ENCODE results near the gene ANKRD17.
A peak's percentile ranks its signal among the peaks of the same experiment; 100 is the strongest.

The ANKRD17 gene

GRCh38 chr4:73129319-73129718, 129.3 kb downstream of the ANKRD17 start:
- H4K20me1 ChIP-seq (ENCODE audit: insufficient read depth, low read length), result no peaks in the 10 kb centered on the region
- H3K9ac ChIP-seq (ENCODE audit: low read length), result no peak overlapping the region
- H3K4me3 ChIP-seq (ENCODE audit: low read length), result no peak overlapping the region
- peaks cover 15% of the 10 kb centered on the region; the same call in 1 of the 2 replicates for H3K36me3 ChIP-seq (replicated peaks; ENCODE audit: insufficient read depth, low read length)
- DNase-seq, result no peak
- H3K9me2 ChIP-seq (replicated peaks; ENCODE audit: insufficient read depth, low read length), result no peaks in the 10 kb centered on the region
- no peaks in the 10 kb centered on the region for H3K4me1 ChIP-seq (ENCODE audit: low read length)
- H2AFZ ChIP-seq (ENCODE audit: low read length), result no peak overlapping the region
- TF ChIP-seq EZH2 (optimal IDR thresholded peaks at IDR 0.05; ENCODE audit: low read depth, low read length), result no peak
- TF ChIP-seq EZH2phosphoT487 (IDR thresholded peaks at IDR 0.05; ENCODE audit: low read length), result no peak
- TF ChIP-seq, protein P1, sequence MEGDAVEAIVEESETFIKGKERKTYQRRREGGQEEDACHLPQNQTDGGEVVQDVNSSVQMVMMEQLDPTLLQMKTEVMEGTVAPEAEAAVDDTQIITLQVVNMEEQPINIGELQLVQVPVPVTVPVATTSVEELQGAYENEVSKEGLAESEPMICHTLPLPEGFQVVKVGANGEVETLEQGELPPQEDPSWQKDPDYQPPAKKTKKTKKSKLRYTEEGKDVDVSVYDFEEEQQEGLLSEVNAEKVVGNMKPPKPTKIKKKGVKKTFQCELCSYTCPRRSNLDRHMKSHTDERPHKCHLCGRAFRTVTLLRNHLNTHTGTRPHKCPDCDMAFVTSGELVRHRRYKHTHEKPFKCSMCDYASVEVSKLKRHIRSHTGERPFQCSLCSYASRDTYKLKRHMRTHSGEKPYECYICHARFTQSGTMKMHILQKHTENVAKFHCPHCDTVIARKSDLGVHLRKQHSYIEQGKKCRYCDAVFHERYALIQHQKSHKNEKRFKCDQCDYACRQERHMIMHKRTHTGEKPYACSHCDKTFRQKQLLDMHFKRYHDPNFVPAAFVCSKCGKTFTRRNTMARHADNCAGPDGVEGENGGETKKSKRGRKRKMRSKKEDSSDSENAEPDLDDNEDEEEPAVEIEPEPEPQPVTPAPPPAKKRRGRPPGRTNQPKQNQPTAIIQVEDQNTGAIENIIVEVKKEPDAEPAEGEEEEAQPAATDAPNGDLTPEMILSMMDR (IDR thresholded peaks at IDR 0.05; ENCODE audit: low read length), result no peak
- H3K27ac ChIP-seq (ENCODE audit: low read length), result no peak overlapping the region
- H3F3A ChIP-seq (ENCODE audit: insufficient read depth, low read length), result no peaks in the 10 kb centered on the region
- peaks cover 10% of the 10 kb centered on the region; the same call in 1 of the 2 replicates for H3K79me2 ChIP-seq (ENCODE audit: low read length)
- H3K9me3 ChIP-seq (replicated peaks; ENCODE audit: insufficient read depth, low read length), result no peaks in the 10 kb centered on the region
- H3K4me2 ChIP-seq (ENCODE audit: low read depth, low read length), result no peak overlapping the region
- H3K27me3 ChIP-seq (replicated peaks; ENCODE audit: insufficient read depth, low read length), result no peaks in the 10 kb centered on the region

- Histone ChIP-seq H3K27ac (ENCODE audit: low read length) (no peak overlapping the region), H3K36me3 (replicated peaks; ENCODE audit: insufficient read depth, low read length) (0 out of 2 replicates have a peak, but pooled peaks cover 16% of the 10 kb centered on the region), H3F3A (ENCODE audit: insufficient read depth, low read length) (no peaks in the 10 kb centered on the region), H3K27me3 (replicated peaks; ENCODE audit: insufficient read depth, low read length) (no peaks in the 10 kb centered on the region), H3K9me3 (replicated peaks; ENCODE audit: insufficient read depth, low read length) (no peaks in the 10 kb centered on the region), H4K20me1 (ENCODE audit: insufficient read depth, low read length) (no peaks in the 10 kb centered on the region), H3K4me2 (ENCODE audit: low read depth, low read length) (no peak overlapping the region), H3K9me2 (replicated peaks; ENCODE audit: insufficient read depth, low read length) (no peaks in the 10 kb centered on the region), H3K9ac (ENCODE audit: low read length) (no peak overlapping the region), H2AFZ (ENCODE audit: low read length) (no peak overlapping the region), H3K4me1 (ENCODE audit: low read length) (no peaks in the 10 kb centered on the region), H3K4me3 (ENCODE audit: low read length) (no peak overlapping the region), H3K79me2 (ENCODE audit: low read length) (peaks cover 7% of the 10 kb centered on the region; the same call in 1 of the 2 replicates)
- TF ChIP-seq EZH2 (optimal IDR thresholded peaks at IDR 0.05; ENCODE audit: low read depth, low read length), result no peak
- TF ChIP-seq, protein P1 (IDR thresholded peaks at IDR 0.05; ENCODE audit: low read length), result peak; percentile 23; the same call in 1 of the 2 replicates
- DNase-seq, result no peak
Observed at GRCh38 chr4:73127839-73128453, 130.7 kb downstream of the ANKRD17 start.

DNA sequence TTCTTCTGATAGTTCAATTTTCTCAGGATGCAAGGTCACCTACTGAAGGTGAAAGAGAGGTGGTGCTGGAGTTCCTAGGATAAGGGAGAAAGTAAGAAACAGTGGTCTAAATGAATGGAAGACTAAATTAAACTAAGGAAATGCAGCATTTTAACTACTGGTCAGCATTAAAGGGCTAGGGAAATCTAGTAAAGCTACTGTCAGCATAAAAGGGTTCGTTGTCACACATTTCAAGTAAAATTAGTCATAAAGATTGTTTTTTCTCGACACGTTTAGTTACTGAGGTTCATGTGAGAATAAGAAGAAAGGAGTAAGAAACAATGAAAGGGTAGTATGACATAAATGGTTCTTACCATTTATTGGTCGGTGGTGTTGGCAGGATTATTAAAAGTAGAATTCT, 149.1 kb downstream of the ANKRD17 start:
- H3K4me2 ChIP-seq (ENCODE audit: low read depth, low read length), result no peak overlapping the region
- no peaks in the 10 kb centered on the region for H3K9me2 ChIP-seq (replicated peaks; ENCODE audit: insufficient read depth, low read length)
- no peaks in the 10 kb centered on the region for H3K4me1 ChIP-seq (ENCODE audit: low read length)
- no peak for TF ChIP-seq EZH2phosphoT487 (IDR thresholded peaks at IDR 0.05; ENCODE audit: low read length)
- TF ChIP-seq EZH2 (optimal IDR thresholded peaks at IDR 0.05; ENCODE audit: low read depth, low read length), result no peak
- TF ChIP-seq, protein P1 (IDR thresholded peaks at IDR 0.05; ENCODE audit: low read length), result no peak
- H3K27me3 ChIP-seq (replicated peaks; ENCODE audit: insufficient read depth, low read length), result no peaks in the 10 kb centered on the region
- H4K20me1 ChIP-seq (ENCODE audit: insufficient read depth, low read length), result no peaks in the 10 kb centered on the region
- no peak overlapping the region for H3K9ac ChIP-seq (ENCODE audit: low read length)
- H3K4me3 ChIP-seq (ENCODE audit: low read length), result no peak overlapping the region
- no peaks in the 10 kb centered on the region for H3K79me2 ChIP-seq (ENCODE audit: low read length)
- no peak overlapping the region for H2AFZ ChIP-seq (ENCODE audit: low read length)
- H3K9me3 ChIP-seq (replicated peaks; ENCODE audit: insufficient read depth, low read length), result no peaks in the 10 kb centered on the region
- no peak for DNase-seq
- no peaks in the 10 kb centered on the region; the same call in 1 of the 2 replicates for H3F3A ChIP-seq (ENCODE audit: insufficient read depth, low read length)
- peaks cover 9% of the 10 kb centered on the region; the same call in 1 of the 2 replicates for H3K36me3 ChIP-seq (replicated peaks; ENCODE audit: insufficient read depth, low read length)
- H3K27ac ChIP-seq (ENCODE audit: low read length), result no peak overlapping the region

Measured in MM.1S (cell line).